Keratinocyte (primary cell): Measurements from ENCODE around the gene MRPS27.

Source experiments
- EZH2 ChIP-seq: IDR thresholded peaks from one replicate; pipeline ENCODE4 v1.6.1; 2012; ENCODE audit warnings: inconsistent platforms, mild to moderate bottlenecking, low read length, moderate library complexity
- TF ChIP-seq, protein P1 (sequence below), 3 experiments: IDR thresholded peaks in 1 of 3; conservative IDR thresholded peaks in 1 of 3; optimal IDR thresholded peaks in 1 of 3; 2 replicates in 2 of 3; 3 replicates in 1 of 3; pipeline versions ENCODE3 to v1.5.1; 2011; ENCODE audit warnings: low read length in 3 of 3, mild to moderate bottlenecking in 3 of 3, moderate library complexity in 2 of 3, control low read depth in 1 of 3, inconsistent platforms in 1 of 3; ENCODE audit not compliant: insufficient read depth in 2 of 3; ENCODE audit errors: extremely low read depth in 1 of 3

DNA sequence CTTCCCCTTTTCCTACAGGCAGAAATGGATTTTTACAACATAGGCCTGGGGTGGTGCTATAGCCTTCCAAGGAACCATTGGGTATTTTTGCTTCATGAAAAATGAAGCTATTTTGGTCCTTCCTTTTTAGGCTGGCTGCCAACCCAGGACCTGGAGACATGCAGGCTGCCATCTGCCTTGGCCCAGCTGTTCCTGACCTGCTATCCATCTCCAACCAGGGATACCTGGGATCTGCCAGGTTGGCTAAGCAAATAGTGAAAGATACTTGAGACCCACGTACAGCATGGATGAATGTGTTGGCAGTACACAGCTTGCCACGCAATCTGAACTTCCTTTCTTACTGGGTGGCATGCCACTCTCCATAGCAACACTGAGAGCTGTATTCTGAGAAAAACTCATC lies 31.1 kb downstream of the MRPS27 start:
- TF ChIP-seq, protein P1, sequence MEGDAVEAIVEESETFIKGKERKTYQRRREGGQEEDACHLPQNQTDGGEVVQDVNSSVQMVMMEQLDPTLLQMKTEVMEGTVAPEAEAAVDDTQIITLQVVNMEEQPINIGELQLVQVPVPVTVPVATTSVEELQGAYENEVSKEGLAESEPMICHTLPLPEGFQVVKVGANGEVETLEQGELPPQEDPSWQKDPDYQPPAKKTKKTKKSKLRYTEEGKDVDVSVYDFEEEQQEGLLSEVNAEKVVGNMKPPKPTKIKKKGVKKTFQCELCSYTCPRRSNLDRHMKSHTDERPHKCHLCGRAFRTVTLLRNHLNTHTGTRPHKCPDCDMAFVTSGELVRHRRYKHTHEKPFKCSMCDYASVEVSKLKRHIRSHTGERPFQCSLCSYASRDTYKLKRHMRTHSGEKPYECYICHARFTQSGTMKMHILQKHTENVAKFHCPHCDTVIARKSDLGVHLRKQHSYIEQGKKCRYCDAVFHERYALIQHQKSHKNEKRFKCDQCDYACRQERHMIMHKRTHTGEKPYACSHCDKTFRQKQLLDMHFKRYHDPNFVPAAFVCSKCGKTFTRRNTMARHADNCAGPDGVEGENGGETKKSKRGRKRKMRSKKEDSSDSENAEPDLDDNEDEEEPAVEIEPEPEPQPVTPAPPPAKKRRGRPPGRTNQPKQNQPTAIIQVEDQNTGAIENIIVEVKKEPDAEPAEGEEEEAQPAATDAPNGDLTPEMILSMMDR (optimal IDR thresholded peaks at IDR 0.05 in 1 of 3, IDR thresholded peaks at IDR 0.05 in 1 of 3, conservative IDR thresholded peaks at IDR 0.05 in 1 of 3; ENCODE audit: extremely low read depth in 1 of 3, insufficient read depth in 2 of 3, low read length in 3 of 3): no peak
- no peak for TF ChIP-seq EZH2
